HG03432 (cell line): ENCODE measurements around the gene ZFP69.

Source experiments
- ATAC-seq: cut with Tn5 transposase; IDR thresholded peaks from one replicate; pipeline ENCODE4 v1.9.1; 2021; ENCODE audit warnings: mild to moderate bottlenecking, moderate library complexity; ENCODE audit not compliant: unreplicated experiment

ZFP69 gene

DNA sequence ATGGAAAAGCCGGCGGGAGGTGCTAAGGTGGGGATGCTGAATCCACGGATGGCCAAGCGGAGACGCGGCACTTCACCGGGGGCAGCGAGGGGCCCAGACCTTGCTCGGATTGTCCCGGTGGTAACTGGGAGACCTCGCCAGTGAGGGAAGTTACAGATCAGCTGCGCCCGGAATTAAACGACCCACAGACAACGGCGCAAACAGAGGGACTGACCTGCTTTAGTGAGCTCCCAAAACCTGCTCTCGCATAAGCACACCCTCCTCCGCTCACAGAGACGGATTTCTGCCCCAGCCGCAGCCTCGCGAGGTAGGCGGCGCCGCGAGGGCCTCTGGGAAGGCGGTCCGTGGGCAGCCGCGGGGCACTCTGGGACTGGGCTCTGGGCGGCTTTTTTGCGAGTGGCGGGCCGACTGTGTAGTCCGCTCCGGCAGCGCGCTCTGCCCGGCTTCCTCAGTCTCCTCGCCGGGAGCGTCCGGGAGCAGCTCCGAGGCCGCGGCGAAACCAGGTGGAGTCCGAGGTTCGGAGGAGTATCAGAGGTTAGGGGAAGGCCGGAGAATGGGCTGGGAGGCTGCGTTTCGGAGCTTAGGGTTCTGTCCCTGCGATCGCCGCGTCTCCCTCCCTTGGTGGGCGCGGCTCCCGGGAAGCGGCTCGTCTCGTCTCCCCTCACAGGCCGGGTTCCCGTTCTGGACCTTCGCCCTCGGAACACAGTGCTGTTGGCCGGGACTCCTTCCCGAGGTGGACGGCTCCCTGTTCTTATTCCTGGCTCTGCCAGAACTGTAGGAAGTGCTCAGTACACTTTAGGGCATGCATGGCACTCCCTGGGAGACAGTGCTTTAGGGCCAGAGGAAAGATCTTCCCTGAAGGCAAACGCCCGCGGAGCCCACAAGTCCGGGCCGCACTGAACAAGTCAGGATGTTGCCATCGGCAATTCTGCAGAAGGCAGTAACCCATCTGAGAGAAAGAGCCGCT is 31.6 kb downstream of the ZFP69 start, which contains the start of gene EXO5:
Gene EXO5 (plus strand): TSS at position 393 of the 967 bp plus-strand sequence. CDS start 5,778 bp downstream, outside the sequence.
- ATAC-seq: peak; percentile 89

- ATAC-seq: no peak
These were observed 42.4 kb downstream of the ZFP69 start for GRCh38 chr1:40519517-40519916.

GRCh38 chr1:40530735-40531380 is 53.8 kb downstream of the ZFP69 start:
- no peak for ATAC-seq

DNA sequence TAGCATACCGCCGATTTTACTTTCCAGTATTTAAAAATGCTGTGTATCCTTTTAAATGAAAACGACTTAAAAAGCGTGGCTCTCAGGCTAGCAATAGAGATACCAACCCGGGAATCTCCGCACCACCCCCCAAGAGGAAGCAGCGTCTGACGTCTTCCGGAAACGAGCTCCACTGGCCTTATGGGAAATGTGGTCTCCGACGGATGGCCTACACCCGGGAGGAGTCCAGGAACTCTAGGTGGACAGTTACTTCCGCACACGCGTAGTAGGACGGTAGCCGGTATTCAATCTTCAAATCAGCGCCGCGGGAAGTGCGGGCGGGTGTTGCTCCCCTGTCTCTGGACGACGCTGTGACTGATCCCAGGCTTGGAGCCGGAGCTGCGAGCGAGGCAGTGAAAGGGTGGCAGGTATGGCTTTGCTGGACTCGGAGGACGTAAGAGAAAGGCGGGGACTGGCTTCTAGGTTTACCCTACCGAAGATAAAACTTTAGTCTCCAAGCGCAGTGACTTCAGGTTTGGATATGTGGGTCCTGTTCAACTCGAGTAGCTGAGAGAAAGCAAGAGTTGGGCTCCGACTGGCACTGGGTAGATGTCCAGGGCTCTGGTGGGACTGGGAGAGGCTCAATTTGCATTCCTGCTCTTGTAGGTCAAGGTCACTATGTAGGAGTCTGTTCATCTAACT is 54.4 kb downstream of the ZFP69 start, which contains the start of gene ZNF684:
Gene ZNF684 (plus strand): TSS at position 257 of the 681 bp plus-strand sequence. CDS start 1,530 bp downstream, outside the sequence.
- ATAC-seq: peak; percentile 91

DNA sequence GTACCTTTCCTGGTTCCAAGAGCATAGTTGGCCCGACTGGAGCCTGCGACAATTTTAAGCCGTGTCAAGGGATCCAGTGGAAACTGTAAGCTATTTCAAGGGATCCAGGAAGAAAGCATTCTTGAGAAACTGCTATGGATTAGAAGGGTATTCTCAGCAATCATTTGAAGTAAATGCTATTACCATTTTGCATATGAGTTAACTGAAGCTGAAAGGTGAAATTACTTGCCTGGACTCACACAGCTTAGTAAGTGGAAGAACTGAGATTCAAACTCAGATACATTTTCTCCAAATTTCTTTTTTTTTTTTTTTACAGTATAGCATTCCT is 54.9 kb downstream of the ZFP69 start:
- no peak for ATAC-seq

DNA sequence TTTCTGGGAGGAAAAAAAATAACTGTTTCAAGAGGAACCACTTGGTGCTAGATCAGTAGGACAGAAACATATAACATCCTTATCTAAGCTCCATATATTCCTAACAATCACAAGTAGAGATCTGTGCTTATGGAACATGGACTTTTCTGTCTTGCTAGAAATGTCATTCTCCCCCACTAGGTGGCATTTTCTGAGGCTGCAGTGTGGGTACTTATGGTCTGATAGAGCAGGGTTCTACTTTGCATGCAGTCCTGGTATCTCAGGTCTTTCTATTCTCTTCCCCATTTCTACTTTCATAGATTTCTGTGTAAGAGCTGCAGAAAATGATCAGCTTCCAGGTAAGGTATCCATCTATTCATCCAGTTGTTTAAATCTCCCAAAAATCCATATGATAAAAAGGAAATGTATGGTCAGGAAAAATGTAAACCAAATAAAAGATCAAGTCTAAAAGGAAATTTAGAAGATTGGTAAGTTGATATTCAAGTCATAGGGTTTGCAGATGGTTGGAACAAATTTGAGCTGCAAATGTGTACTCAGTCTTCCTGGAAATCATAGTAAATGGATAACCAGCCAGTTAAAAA is 55.8 kb downstream of the ZFP69 start:
- no peak for ATAC-seq

DNA sequence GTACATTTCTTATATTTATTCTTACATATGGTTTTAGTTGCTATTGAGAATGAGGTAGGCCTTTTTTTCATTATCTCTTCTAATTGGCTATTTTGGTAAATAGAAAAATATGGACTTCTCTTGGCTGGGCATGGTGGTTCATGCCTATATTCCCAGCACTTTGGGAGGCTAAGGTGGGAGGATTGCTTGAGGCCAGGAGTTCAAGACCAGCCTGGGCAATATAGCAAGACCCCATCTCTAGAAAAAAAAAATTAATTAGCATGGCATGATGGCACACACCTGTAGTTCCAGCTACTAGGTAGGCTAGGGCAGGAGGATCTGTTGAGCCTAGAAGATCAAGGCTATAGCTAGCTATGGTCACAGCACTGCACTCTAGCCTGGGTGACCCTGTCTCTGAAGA is 57.5 kb downstream of the ZFP69 start:
- ATAC-seq: no peak

GRCh38 chr1:40535732-40536131 is 58.6 kb downstream of the ZFP69 start:
- no peak for ATAC-seq

- no peak for ATAC-seq
These were observed 62.2 kb downstream of the ZFP69 start for GRCh38 chr1:40539338-40539737.
